Naive B cell (primary cell): ENCODE results near the gene SLC27A6. TPM values are rescaled to one million over a fixed set of nuclear protein-coding genes. Genes with fewer than 3 reads are reported as not detected.
"Not testable (repeated sequence)": the region's sequence is repeated elsewhere in the genome, so short reads cannot be mapped to it uniquely, and the experiment has no call there.

Experiments used
- ATAC-seq, 2 donors: fragments of 150-1000 bp; cut with Tn5 transposase; 2 replicates each; pipeline ENCODE4 v1.10.0; 2021; ENCODE audit warnings: low read depth in 2 of 2, mild to moderate bottlenecking in 2 of 2, moderate library complexity in 2 of 2
- DNase-seq: peaks from one replicate; pipeline ENCODE4 v3.0.0; 2022
- H3K27ac Mint-ChIP-seq, 6 donors: one replicate each; pipeline ENCODE4 v1.8.0; 2020 to 2022; ENCODE audit warnings: mild to moderate bottlenecking in 6 of 6, mixed read lengths in 6 of 6, moderate library complexity in 5 of 6, inconsistent platforms in 2 of 6
- H3K27me3 Mint-ChIP-seq, 3 donors: one replicate each; pipeline ENCODE4 v1.8.0; 2021 to 2022; ENCODE audit warnings: mixed read lengths in 3 of 3, mild to moderate bottlenecking in 1 of 3
- H3K36me3 Mint-ChIP-seq, 2 donors: one replicate each; pipeline ENCODE4 v1.8.0; 2020 to 2022; ENCODE audit warnings: mixed read lengths in 2 of 2, inconsistent platforms in 1 of 2, mild to moderate bottlenecking in 1 of 2
- H3K4me1 Mint-ChIP-seq, 3 donors: one replicate each; pipeline ENCODE4 v1.8.0; 2020 to 2022; ENCODE audit warnings: mixed read lengths in 3 of 3, inconsistent platforms in 1 of 3, mild to moderate bottlenecking in 1 of 3, moderate library complexity in 1 of 3
- H3K4me3 Mint-ChIP-seq, 8 donors: one replicate each; pipeline ENCODE4 v1.8.0; 2020 to 2022; ENCODE audit warnings: mild to moderate bottlenecking in 8 of 8, mixed read lengths in 8 of 8, moderate library complexity in 8 of 8, inconsistent platforms in 2 of 8
- H3K9me3 Mint-ChIP-seq, 7 donors: one replicate each; pipeline ENCODE4 v1.8.0; 2020 to 2022; ENCODE audit warnings: mixed read lengths in 7 of 7, mild to moderate bottlenecking in 5 of 7, inconsistent platforms in 2 of 7, moderate library complexity in 1 of 7
- polyA plus RNA-seq, 6 donors: library from polyadenylated mRNA; unstranded; fragments of 300-500 nt; fragmentation: Illumina TruSeq; gene quantifications; one replicate each; pipeline ENCODE4 v1.2.3, GENCODE V29; 2021; ENCODE audit warnings: low read depth in 6 of 6

SLC27A6 gene, protein sequence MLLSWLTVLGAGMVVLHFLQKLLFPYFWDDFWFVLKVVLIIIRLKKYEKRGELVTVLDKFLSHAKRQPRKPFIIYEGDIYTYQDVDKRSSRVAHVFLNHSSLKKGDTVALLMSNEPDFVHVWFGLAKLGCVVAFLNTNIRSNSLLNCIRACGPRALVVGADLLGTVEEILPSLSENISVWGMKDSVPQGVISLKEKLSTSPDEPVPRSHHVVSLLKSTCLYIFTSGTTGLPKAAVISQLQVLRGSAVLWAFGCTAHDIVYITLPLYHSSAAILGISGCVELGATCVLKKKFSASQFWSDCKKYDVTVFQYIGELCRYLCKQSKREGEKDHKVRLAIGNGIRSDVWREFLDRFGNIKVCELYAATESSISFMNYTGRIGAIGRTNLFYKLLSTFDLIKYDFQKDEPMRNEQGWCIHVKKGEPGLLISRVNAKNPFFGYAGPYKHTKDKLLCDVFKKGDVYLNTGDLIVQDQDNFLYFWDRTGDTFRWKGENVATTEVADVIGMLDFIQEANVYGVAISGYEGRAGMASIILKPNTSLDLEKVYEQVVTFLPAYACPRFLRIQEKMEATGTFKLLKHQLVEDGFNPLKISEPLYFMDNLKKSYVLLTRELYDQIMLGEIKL
- polyA plus RNA-seq = not detected

DNA sequence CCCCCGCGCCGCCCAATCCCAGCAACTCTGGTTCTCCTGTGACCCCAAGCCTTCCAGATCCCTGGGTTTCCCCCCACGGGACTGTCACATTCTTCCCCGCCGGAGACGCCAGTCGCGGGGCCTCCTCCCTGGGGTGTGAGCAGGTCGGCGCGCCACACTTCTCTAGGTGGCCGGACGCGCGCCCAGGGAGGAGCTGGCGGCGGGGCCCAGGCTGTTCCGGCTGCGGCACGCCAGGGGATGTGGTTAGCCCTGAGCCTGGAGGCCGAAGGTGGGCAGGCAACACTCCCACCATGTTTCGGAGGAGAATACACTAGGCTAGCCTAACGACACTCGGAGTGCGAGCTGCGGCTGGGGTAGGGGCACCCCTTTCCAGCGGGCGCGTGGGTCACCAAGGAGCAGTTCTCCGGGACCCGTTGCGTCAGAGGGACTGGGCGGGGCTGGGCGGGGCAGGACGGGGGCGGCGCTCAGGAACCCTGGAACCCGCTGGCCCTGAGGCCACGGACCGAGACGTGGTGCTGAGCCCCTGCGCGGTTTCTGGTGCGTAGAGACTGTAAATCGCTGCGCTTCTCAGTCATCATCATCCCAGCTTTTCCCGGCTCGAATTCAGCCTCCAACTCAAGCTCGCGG is at the start of gene SLC27A6:
SLC27A6 (plus strand) TSS at position 478 of the 627 bp plus-strand sequence. CDS start 650 bp downstream, outside the sequence.
- peaks cover 7 to 16% (median 8%) of the 10 kb centered on the region in 3 donors for H3K27me3 Mint-ChIP-seq
- DNase-seq (no peak), ATAC-seq (no peak)
- peaks cover 0 to 8% of the 10 kb centered on the region in 2 donors for H3K36me3 Mint-ChIP-seq
- peaks cover 4 to 37% (median 14%) of the 10 kb centered on the region in 7 donors for H3K9me3 Mint-ChIP-seq
- no peak within 1 kb of the TSS for H3K27ac Mint-ChIP-seq
- peak within 1 kb of the TSS in 1 of 8 donors; percentile 40 for H3K4me3 Mint-ChIP-seq
- no peaks in the 10 kb centered on the region for H3K4me1 Mint-ChIP-seq

DNA sequence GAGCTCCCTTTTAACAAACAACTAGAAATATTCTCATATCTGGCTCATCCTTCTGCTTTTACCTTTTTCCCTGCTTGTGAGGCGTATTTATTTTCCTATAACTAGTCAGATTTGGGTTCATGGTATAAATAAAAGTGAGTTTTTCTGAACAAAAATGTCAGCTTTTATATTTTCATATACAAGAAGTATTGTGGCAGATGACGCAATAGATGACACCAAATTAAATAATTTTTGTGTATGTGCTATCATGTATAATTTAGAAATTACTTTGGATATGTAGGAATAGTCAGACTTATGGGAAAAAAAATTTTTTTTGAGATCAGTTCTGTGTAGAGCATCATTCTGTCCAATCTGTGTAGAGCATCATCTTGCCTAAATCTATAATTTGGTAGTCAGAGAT is 45.7 kb upstream of the SLC27A6 start:
- Mint-ChIP-seq H3K4me1 (no peaks in the 10 kb centered on the region), H3K9me3 (no peaks in the 10 kb centered on the region), H3K4me3 (no peak overlapping the region), H3K36me3 (no peaks in the 10 kb centered on the region), H3K27me3 (no peaks in the 10 kb centered on the region), H3K27ac (no peak overlapping the region)
- DNase-seq (no peak), ATAC-seq (no peak)

DNA sequence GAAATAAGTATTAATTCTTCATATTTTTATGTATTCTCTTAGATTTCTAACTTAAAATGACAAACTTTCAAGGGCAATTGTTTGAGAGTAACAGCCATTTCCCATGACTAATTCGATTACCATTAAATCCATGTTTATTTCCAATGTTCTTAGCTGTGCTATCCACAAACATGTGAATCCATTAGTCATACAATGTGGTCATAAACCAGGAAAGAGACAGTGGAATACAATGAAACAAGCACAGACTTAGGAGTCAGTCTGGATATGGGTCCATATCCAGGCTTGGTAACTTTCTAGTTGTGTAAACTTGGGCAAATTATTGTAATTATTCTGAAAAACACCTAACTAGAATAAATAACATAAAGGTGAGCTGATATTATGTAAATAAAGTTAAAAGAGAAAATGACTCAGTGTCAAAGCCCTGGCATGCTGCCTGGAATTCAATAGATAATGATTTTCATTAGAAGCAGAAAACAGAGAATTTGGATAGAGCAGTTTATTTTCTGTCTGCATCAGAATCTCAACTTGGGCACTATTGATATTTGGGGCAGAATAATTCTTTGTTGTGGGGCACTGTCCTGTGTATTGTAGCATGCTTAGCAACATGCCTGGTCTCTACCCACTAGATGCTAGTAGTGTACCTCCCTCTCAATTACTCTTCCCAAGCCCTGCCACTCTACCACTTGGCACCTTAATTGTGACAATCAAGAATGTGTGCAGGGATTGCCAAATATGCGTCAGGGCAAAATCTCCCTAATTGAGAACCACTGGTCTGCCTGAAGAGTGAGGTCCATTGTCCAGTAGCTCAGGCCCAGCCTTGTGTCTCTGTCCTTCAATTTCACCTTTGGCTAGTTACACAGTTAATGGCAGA is 44.7 kb upstream of the SLC27A6 start:
- H3K4me3 Mint-ChIP-seq = no peak overlapping the region
- no peak for DNase-seq
- H3K9me3 Mint-ChIP-seq = no peaks in the 10 kb centered on the region
- no peaks in the 10 kb centered on the region for H3K27me3 Mint-ChIP-seq
- no peaks in the 10 kb centered on the region for H3K36me3 Mint-ChIP-seq
- ATAC-seq = no peak
- H3K27ac Mint-ChIP-seq = no peak overlapping the region
- H3K4me1 Mint-ChIP-seq = no peaks in the 10 kb centered on the region

DNA sequence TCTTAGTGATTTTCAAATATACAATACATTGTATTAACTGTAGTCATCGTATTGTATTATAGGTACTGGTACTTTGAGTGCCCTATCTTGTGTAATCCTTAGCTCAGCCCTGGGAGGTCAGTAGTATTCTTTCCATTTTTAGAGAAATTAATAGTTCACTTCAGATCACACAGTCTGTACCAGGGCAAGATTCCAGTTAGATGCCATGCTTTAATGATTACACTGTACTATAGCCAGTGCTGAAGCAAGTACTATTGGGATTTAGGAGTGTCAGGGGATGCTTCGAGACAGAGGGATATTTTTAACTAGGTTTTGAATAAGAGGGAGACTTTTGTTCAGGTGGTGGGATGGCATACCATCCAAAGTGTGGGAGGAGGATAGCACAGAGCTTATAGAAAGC is 41.0 kb upstream of the SLC27A6 start:
- DNase-seq (no peak), ATAC-seq (no peak)
- Mint-ChIP-seq H3K27ac (no peak overlapping the region), H3K9me3 (peaks cover 0 to 9% (median 0%) of the 10 kb centered on the region in 7 donors), H3K4me3 (no peak overlapping the region), H3K36me3 (no peaks in the 10 kb centered on the region), H3K27me3 (no peaks in the 10 kb centered on the region), H3K4me1 (no peaks in the 10 kb centered on the region)

DNA sequence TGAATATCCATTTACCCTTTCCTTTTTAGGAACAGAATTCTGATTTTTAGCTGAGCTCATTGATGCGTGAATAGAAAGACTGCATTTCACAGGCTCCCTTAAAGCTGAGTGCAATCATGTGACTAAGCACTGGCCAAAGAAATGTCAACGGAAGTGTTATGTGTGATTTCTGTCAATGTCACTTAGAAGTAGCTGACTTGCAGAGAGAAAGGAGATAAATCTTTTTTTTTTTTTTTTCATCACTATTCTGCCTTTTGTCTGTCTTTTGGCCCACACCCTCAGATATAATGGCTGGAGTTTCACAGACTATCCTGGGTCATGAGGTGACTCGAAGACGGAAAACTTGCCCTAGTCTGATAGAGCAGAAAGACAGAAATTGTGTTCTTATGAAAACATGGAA is 39.3 kb upstream of the SLC27A6 start:
- H3K36me3 Mint-ChIP-seq = no peaks in the 10 kb centered on the region
- H3K4me1 Mint-ChIP-seq = no peaks in the 10 kb centered on the region
- H3K27ac Mint-ChIP-seq = no peak overlapping the region

DNA sequence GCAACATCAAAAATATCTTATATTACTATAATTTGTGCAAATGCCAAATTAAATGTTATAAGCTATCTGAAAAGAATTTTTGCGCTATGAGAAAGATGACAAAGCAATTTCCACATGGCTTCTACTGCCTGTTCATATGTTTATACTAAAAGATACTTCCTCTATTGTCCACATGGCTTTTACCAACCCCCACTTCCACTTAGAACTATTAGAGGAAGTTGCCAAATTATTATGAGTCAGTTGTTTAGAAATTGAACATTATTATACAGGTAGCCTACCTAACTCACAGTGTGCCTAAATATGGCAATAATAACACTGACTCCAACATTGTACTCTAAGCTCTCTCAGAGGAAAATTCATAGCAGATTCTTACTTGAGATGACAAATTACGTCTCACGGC is 37.6 kb upstream of the SLC27A6 start:
- DNase-seq (no peak), ATAC-seq (no peak)
- H3K36me3 Mint-ChIP-seq = no peaks in the 10 kb centered on the region
- no peaks in the 10 kb centered on the region for H3K27me3 Mint-ChIP-seq
- H3K4me3 Mint-ChIP-seq = no peak overlapping the region
- H3K27ac Mint-ChIP-seq = no peak overlapping the region
- no peaks in the 10 kb centered on the region for H3K4me1 Mint-ChIP-seq
- peaks cover 0 to 18% (median 2%) of the 10 kb centered on the region in 7 donors for H3K9me3 Mint-ChIP-seq

More for the DNA sequence above, 39.3 kb upstream of the SLC27A6 start:
- ATAC-seq = no peak
- Mint-ChIP-seq H3K27me3 (no peaks in the 10 kb centered on the region), H3K9me3 (peaks cover 0 to 9% (median 2%) of the 10 kb centered on the region in 7 donors), H3K4me3 (no peak overlapping the region)
- no peak for DNase-seq

DNA sequence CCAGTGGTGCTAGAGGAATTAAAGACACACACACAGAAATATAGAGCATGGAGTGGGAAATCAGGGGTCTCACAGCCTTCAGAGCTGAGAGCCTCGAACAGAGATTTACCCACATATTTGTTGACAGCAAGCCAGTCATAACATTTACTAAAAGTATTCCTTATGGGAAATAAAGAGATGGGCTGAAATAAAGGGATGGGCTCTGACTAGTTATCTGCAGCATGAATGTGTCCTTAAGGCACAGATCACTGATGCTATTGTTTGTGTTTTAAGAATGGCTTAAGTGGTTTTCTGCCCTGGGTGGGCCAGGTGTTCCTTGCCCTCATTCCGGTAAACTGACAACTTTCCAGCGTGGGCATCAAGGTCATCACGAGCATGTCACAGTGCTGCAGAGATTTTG is 33.1 kb upstream of the SLC27A6 start:
- not testable (repeated sequence) for H3K27me3 Mint-ChIP-seq, H3K36me3 Mint-ChIP-seq, H3K27ac Mint-ChIP-seq, H3K4me1 Mint-ChIP-seq, ATAC-seq, H3K4me3 Mint-ChIP-seq, DNase-seq
- H3K9me3 Mint-ChIP-seq = peaks cover 2 to 25% (median 6%) of the 10 kb centered on the region in 7 donors

DNA sequence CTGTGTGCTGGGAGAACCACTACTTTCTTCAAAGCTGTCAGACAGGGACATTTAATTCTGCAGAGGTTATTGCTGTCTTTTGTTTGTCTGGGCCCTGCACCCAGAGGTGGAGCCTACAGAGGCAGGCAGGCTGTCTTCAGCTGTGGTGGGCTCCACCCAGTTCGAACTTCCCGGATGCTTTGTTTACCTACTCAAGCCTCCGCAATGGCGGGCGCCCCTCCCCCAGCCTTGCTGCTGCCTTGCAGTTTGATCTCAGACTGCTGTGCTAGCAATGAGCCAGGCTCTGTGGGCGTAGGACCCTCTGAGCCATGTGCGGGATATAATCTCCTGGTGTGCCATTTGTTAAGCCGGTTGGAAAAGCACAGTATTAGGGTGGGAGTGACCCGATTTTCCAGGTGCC is 22.2 kb upstream of the SLC27A6 start:
- not testable (repeated sequence) for ATAC-seq, DNase-seq, H3K36me3 Mint-ChIP-seq, H3K4me1 Mint-ChIP-seq, H3K27me3 Mint-ChIP-seq, H3K27ac Mint-ChIP-seq, H3K4me3 Mint-ChIP-seq
- peaks cover 0 to 15% (median 8%) of the 10 kb centered on the region in 7 donors for H3K9me3 Mint-ChIP-seq

DNA sequence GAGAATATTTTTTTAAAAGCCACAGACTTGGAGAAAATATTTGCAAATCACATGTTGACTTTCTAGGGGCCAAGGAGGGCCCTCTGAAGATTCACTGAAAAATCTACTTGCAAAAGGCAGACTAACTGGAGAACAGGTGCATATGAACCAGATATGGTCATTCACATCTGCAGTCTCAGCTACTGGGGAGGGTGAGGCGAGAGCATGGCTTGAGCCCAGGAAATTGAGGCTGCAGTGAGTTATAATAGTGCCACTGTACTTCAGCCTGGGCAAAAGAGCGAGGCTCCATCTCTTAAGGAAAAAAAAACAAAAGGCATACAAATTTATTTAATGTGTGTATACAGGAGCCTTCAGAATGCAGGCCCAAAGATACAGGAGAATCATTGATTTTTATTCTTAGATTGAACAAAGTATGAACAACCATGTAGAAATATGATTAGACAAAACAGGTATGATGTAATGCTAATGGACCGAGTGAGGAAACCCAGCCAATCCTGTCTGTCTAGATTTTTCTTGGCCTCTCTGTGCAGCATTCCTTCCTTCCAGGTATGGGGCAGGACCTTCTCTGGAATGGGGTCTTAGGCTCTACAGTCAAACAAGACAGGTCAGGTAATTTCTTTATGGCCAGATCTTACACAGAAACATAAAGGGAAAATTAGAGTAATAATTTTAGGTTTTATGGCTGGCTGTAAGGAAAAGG is 15.3 kb upstream of the SLC27A6 start:
- H3K27ac Mint-ChIP-seq = no peak overlapping the region
- no peaks in the 10 kb centered on the region for H3K27me3 Mint-ChIP-seq
- no peak overlapping the region for H3K4me3 Mint-ChIP-seq
- H3K4me1 Mint-ChIP-seq = no peaks in the 10 kb centered on the region
- peaks cover 0 to 6% (median 4%) of the 10 kb centered on the region in 7 donors for H3K9me3 Mint-ChIP-seq
- ATAC-seq (no peak), DNase-seq (no peak)
- H3K36me3 Mint-ChIP-seq = no peaks in the 10 kb centered on the region

DNA sequence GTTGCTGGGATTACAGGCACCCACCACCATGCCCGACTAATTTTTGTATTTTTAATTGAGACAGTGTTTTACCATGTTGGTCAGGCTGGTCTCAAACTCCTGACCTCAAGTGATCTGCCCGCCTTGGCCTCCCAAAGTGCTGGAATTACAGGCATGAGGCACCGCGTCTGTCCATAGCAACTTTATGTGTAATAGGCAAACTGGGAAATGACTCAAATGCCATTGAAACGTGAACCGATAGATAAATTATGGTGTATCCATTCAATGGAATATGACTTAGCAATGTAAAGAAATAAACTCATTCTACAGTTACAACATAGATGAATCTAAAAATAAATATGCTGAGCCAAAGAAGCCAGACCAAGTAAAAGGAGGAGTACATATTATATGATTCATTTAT is 14.0 kb upstream of the SLC27A6 start:
- not testable (repeated sequence) for DNase-seq, ATAC-seq, H3K4me1 Mint-ChIP-seq, H3K4me3 Mint-ChIP-seq, H3K36me3 Mint-ChIP-seq, H3K27ac Mint-ChIP-seq, H3K27me3 Mint-ChIP-seq, H3K9me3 Mint-ChIP-seq

DNA sequence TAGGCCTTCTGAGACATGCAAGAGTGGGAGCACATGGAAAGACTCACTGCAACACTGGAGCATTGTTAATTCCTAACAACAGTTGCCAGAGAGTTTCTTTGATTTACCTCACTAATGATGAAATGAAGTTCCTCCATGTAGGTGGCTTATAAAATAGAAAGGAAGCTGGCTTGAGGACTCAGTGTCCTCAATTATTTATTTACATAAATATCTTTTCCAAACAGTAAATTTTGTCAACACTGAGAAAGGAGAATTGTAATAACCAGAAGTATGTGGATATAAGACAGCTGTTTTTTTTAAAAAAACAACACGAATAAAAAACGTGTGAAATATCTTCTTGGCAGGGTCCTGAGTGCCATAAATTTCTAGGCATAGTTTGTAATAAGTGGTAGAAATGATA is 9.1 kb upstream of the SLC27A6 start:
- no peak overlapping the region for H3K4me3 Mint-ChIP-seq
- DNase-seq (no peak), ATAC-seq (no peak)
- no peaks in the 10 kb centered on the region for H3K27me3 Mint-ChIP-seq
- no peaks in the 10 kb centered on the region for H3K4me1 Mint-ChIP-seq
- H3K36me3 Mint-ChIP-seq = peaks cover 0 to 3% of the 10 kb centered on the region in 2 donors
- peaks cover 0 to 18% (median 8%) of the 10 kb centered on the region in 7 donors for H3K9me3 Mint-ChIP-seq
- H3K27ac Mint-ChIP-seq = no peak overlapping the region

DNA sequence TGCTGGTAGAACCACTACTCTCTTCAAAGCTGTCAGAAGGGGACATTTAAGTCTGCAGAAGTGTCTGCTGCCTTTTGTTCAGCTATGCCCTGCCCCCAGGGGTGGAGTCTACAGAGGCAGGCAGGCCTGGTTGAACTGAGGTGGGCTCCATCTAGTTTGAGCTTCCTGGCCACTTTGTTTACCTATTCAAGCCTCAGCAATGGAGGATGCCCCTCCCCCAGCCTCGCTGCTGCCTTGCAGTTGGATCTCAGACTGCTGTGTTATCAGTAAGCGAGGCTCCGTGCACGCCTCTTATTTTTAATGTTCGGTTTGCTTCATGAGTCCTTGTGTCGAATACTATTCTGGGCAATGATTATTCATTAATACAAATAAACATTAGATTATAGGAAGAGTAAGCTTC is 3.1 kb upstream of the SLC27A6 start:
- no peak overlapping the region for H3K27ac Mint-ChIP-seq
- peaks cover 0 to 8% of the 10 kb centered on the region in 2 donors for H3K36me3 Mint-ChIP-seq
- peaks cover 7 to 16% (median 8%) of the 10 kb centered on the region in 3 donors for H3K27me3 Mint-ChIP-seq
- no peaks in the 10 kb centered on the region for H3K4me1 Mint-ChIP-seq
- DNase-seq = no peak
- no peak overlapping the region for H3K4me3 Mint-ChIP-seq
- no peak for ATAC-seq
- H3K9me3 Mint-ChIP-seq = peaks cover 4 to 41% (median 14%) of the 10 kb centered on the region in 7 donors
